K562 (cell line): ENCODE data around the gene HPCAL1. TPM values are rescaled to one million over a fixed set of nuclear protein-coding genes. Genes with fewer than 3 reads are reported as not detected.
A peak's percentile ranks its signal among the peaks of the same experiment; 100 is the strongest.

ENCODE experiments used
- CAMTA2 ChIP-seq: fragments of 250-450 bp; sonication (Bioruptor Pico); conservative IDR thresholded peaks from 2 replicates; pipeline ENCODE4 v1.5.1; 2022
- CBX8 ChIP-seq: fragments of 200-600 bp; sonication (generic); IDR thresholded peaks from 2 replicates; pipeline ENCODE4 v1.6.1; 2012; ENCODE audit warnings: borderline replicate concordance, mixed run types, low read depth, mild to moderate bottlenecking, moderate library complexity, mixed read lengths, low read length, control low read depth, inconsistent platforms; ENCODE audit not compliant: poor library complexity, severe bottlenecking; ENCODE audit errors: extremely low read depth
- DDX20 ChIP-seq: fragments of 450-650 bp; IDR thresholded peaks from 2 replicates; pipeline ENCODE4 v1.6.1; 2016; ENCODE audit warnings: missing genetic modification characterization, low read depth, mild to moderate bottlenecking, missing compliant biosample characterization, moderate library complexity
- ELK1 ChIP-seq: sonication (generic); formaldehyde crosslinking; IDR thresholded peaks from 2 replicates; pipeline ENCODE4 v1.8.1; 2022; ENCODE audit warnings: missing genetic modification reagents
- FOXK2 ChIP-seq, 2 experiments: fragments of 450-650 bp; IDR thresholded peaks in 1 of 2; conservative IDR thresholded peaks in 1 of 2; 2 replicates each; pipeline ENCODE4 v1.6.1; 2016; ENCODE audit warnings: low read depth in 2 of 2, mild to moderate bottlenecking in 1 of 2
- GATA2 ChIP-seq: sonication (generic); formaldehyde crosslinking; IDR thresholded peaks from 2 replicates; pipeline ENCODE4 v1.4.0; 2020; ENCODE audit warnings: mild to moderate bottlenecking, missing genetic modification reagents
- MCM5 ChIP-seq: fragments of 450-650 bp; IDR thresholded peaks from 2 replicates; pipeline ENCODE4 v1.6.1; 2016; ENCODE audit warnings: low read depth
- NR1H2 ChIP-seq: sonication (generic); formaldehyde crosslinking; IDR thresholded peaks from 2 replicates; pipeline ENCODE4 v1.4.0; 2020; ENCODE audit warnings: mild to moderate bottlenecking, missing genetic modification reagents
- PHB2 ChIP-seq: fragments of 450-650 bp; IDR thresholded peaks from 2 replicates; pipeline ENCODE4 v1.6.1; 2017; ENCODE audit warnings: low read depth
- STAT6 ChIP-seq: sonication (generic); formaldehyde crosslinking; IDR thresholded peaks from 2 replicates; pipeline ENCODE4 v1.8.1; 2023; ENCODE audit warnings: mild to moderate bottlenecking, missing genetic modification reagents
- ZBTB17 ChIP-seq: fragments of 450-650 bp; formaldehyde crosslinking; IDR thresholded peaks from 2 replicates; pipeline ENCODE4 v1.4.0; 2020; ENCODE audit warnings: mild to moderate bottlenecking
- polyA plus RNA-seq, 8 experiments: library from polyadenylated mRNA; depleted of rRNA in 4 of 8; stranded (reverse) in 5 of 8; unstranded in 3 of 8; fragments of >200 nt; fragmentation: Nextera tagmentation in 2 of 8; fragmentation: Illumina TruSeq in 1 of 8; extraction: Ambion mirVana in 2 of 8; extraction: Trizol in 1 of 8; gene quantifications; 2 replicates each; pipeline versions ENCODE4 v1.2.1 to v1.2.3, GENCODE V29; 2011 to 2014; ENCODE audit warnings: inconsistent platforms in 1 of 8, missing spikeins in 1 of 8
- total RNA-seq, 7 experiments: library from RNA; depleted of rRNA in 6 of 7; stranded (reverse); fragments of >200 nt in 6 of 7; fragmentation: Illumina TruSeq in 2 of 7; extraction: Trizol in 2 of 7; gene quantifications; 2 replicates each; pipeline versions ENCODE4 v1.2.1 to v1.2.3, GENCODE V29; 2011 to 2021; ENCODE audit warnings: low replicate concordance in 1 of 7
- TF ChIP-seq, protein P1 (sequence below): fragments of 250-450 bp; sonication (Bioruptor Pico); IDR thresholded peaks from 2 replicates; pipeline ENCODE4 v1.5.0; 2020; ENCODE audit warnings: mild to moderate bottlenecking, borderline replicate concordance
- TF ChIP-seq, protein P2 (sequence below), 2 experiments: fragments of 450-650 bp in 1 of 2; sonication (generic) in 1 of 2; formaldehyde crosslinking in 1 of 2; IDR thresholded peaks in 1 of 2; conservative IDR thresholded peaks in 1 of 2; 2 replicates each; pipeline versions ENCODE4 v1.6.1 to v1.8.1; 2016 to 2023; ENCODE audit warnings: mild to moderate bottlenecking in 2 of 2, moderate library complexity in 2 of 2, inconsistent platforms in 1 of 2, missing genetic modification reagents in 1 of 2

HPCAL1 gene
- total and polyA plus RNA-seq, 9 of the 15 experiments (the other 6 are each of a cell fraction or from before 2014, with no cell fraction given) = 2.7 to 65.5 (median 23.9) TPM

DNA sequence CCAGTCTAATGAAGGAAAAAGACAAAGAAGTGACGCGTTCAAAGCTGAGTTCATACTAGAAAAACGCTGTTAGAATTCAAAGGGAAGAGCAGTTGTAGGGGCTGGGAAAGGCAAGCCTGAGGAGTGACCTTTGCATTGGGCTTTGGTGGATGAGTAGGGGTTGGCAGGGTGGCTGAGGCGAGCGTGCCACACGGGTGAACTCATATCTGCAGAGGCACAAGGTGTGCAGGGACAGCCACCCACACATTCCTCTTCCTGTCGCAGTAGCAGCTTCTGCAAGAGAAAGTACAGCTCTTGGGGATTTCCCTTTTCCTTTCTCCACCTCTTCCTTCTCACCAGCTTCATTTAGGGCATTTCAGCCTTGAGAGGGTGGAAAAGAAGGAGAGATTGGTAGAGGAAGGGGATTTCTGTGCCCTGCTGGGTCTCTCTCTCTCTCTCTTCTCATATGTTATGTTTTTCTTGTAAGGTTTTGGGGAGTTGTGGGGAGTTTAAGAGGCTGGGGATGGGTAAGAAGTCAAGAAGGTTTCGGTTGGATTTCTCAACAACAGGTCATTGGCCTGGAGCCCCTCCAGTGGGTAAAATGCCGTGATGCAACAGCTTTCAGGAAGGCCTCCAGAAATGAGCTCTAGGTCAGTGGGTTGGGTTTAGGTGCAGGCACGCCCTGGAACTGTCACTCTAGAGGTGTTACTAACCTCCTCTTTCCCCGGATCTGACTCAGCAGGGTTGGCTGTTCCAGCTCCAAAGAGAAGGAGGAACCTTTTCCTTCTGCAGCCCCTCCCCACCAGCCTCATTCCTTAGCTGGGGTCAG, 105.3 kb downstream of the HPCAL1 start (continued):
- TF ChIP-seq, protein P1, sequence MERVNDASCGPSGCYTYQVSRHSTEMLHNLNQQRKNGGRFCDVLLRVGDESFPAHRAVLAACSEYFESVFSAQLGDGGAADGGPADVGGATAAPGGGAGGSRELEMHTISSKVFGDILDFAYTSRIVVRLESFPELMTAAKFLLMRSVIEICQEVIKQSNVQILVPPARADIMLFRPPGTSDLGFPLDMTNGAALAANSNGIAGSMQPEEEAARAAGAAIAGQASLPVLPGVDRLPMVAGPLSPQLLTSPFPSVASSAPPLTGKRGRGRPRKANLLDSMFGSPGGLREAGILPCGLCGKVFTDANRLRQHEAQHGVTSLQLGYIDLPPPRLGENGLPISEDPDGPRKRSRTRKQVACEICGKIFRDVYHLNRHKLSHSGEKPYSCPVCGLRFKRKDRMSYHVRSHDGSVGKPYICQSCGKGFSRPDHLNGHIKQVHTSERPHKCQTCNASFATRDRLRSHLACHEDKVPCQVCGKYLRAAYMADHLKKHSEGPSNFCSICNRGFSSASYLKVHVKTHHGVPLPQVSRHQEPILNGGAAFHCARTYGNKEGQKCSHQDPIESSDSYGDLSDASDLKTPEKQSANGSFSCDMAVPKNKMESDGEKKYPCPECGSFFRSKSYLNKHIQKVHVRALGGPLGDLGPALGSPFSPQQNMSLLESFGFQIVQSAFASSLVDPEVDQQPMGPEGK (CRISPR knock-in tag) = no peak
- TF ChIP-seq STAT6 (no peak), ZBTB17 (no peak), CAMTA2 (CRISPR knock-in tag) (no peak), DDX20 (tag) (no peak), GATA2 (CRISPR knock-in tag) (no peak), MCM5 (no peak), NR1H2 (CRISPR knock-in tag) (no peak), FOXK2 (conservative IDR thresholded peaks at IDR 0.05 in 1 of 2, IDR thresholded peaks at IDR 0.05 in 1 of 2; ENCODE audit: low read depth in 2 of 2) (peak in 1 of 2 experiments; percentile 30; a peak in 1 of 4 replicates), CBX8 (no peak), PHB2 (no peak), ELK1 (CRISPR knock-in tag) (no peak)
- TF ChIP-seq, protein P2, sequence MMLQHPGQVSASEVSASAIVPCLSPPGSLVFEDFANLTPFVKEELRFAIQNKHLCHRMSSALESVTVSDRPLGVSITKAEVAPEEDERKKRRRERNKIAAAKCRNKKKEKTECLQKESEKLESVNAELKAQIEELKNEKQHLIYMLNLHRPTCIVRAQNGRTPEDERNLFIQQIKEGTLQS (IDR thresholded peaks at IDR 0.05) = peak; percentile 98
- TF ChIP-seq, protein P2 (CRISPR knock-in tag; conservative IDR thresholded peaks at IDR 0.05) = peak; percentile 87
